K562 (cell line): ENCODE measurements around the gene GAS2L2. TPM values are rescaled to one million over a fixed set of nuclear protein-coding genes. Genes with fewer than 3 reads are reported as not detected.

Experiments
- MAFK ChIP-seq: IDR thresholded peaks from 2 replicates; pipeline ENCODE4 v1.6.1; 2011; ENCODE audit warnings: low read length, improper control_type of control experiment
- POLR2B ChIP-seq: fragments of 450-650 bp; IDR thresholded peaks from 2 replicates; pipeline ENCODE4 v1.6.1; 2018; ENCODE audit warnings: low read depth; ENCODE audit not compliant: partially characterized antibody
- RBM39 ChIP-seq: fragments of 200-400 bp; formaldehyde crosslinking; optimal IDR thresholded peaks from 2 replicates; pipeline ENCODE3; 2018; ENCODE audit warnings: low read depth, low read length
- ZNF12 ChIP-seq: sonication (generic); formaldehyde crosslinking; IDR thresholded peaks from 2 replicates; pipeline ENCODE4 v1.4.0; 2020; ENCODE audit warnings: mild to moderate bottlenecking, missing genetic modification reagents
- polyA plus RNA-seq, 8 experiments: library from polyadenylated mRNA; depleted of rRNA in 4 of 8; stranded (reverse) in 5 of 8; unstranded in 3 of 8; fragments of >200 nt; fragmentation: Nextera tagmentation in 2 of 8; fragmentation: Illumina TruSeq in 1 of 8; extraction: Ambion mirVana in 2 of 8; extraction: Trizol in 1 of 8; gene quantifications; 2 replicates each; pipeline versions ENCODE4 v1.2.1 to v1.2.3, GENCODE V29; 2011 to 2014; ENCODE audit warnings: inconsistent platforms in 1 of 8, missing spikeins in 1 of 8
- total RNA-seq, 7 experiments: library from RNA; depleted of rRNA in 6 of 7; stranded (reverse); fragments of >200 nt in 6 of 7; fragmentation: Illumina TruSeq in 2 of 7; extraction: Trizol in 2 of 7; gene quantifications; 2 replicates each; pipeline versions ENCODE4 v1.2.1 to v1.2.3, GENCODE V29; 2011 to 2021; ENCODE audit warnings: low replicate concordance in 1 of 7
- TF ChIP-seq, protein P1 (sequence below): sonication (generic); formaldehyde crosslinking; IDR thresholded peaks from 2 replicates; pipeline ENCODE4 v1.8.0; 2022; ENCODE audit warnings: mild to moderate bottlenecking, missing genetic modification reagents
- TF ChIP-seq, protein P2 (sequence below): fragments of 450-650 bp; formaldehyde crosslinking; conservative IDR thresholded peaks from 2 replicates; pipeline ENCODE4 v1.4.0; 2022; ENCODE audit warnings: mild to moderate bottlenecking, missing genetic modification characterization
- TF ChIP-seq, protein P3 (sequence below): IDR thresholded peaks from 2 replicates; pipeline ENCODE4 v1.6.1; 2012; ENCODE audit warnings: low read depth, low read length, improper control_type of control experiment, borderline replicate concordance
- TF ChIP-seq, protein P4 (sequence below), 2 experiments: fragments of 450-650 bp; conservative IDR thresholded peaks; 2 replicates each; pipeline ENCODE4 v1.6.1; 2017; ENCODE audit warnings: mild to moderate bottlenecking in 2 of 2, moderate library complexity in 2 of 2
- TF ChIP-seq, protein P5 (sequence below), 2 experiments: fragments of 450-650 bp; formaldehyde crosslinking in 1 of 2; IDR thresholded peaks; 2 replicates each; pipeline versions ENCODE4 v1.4.0 to v1.6.1; 2014 to 2020; ENCODE audit warnings: mild to moderate bottlenecking in 2 of 2, borderline replicate concordance in 1 of 2, low read depth in 1 of 2
- TF ChIP-seq, protein P6 (sequence below): sonication (generic); formaldehyde crosslinking; IDR thresholded peaks from 2 replicates; pipeline ENCODE4 v1.9.0; 2022; ENCODE audit warnings: mild to moderate bottlenecking, missing genetic modification reagents

Gene GAS2L2
- total and polyA plus RNA-seq, 9 of the 15 experiments (the other 6 are each of a cell fraction or from before 2014, with no cell fraction given), result not detected

DNA sequence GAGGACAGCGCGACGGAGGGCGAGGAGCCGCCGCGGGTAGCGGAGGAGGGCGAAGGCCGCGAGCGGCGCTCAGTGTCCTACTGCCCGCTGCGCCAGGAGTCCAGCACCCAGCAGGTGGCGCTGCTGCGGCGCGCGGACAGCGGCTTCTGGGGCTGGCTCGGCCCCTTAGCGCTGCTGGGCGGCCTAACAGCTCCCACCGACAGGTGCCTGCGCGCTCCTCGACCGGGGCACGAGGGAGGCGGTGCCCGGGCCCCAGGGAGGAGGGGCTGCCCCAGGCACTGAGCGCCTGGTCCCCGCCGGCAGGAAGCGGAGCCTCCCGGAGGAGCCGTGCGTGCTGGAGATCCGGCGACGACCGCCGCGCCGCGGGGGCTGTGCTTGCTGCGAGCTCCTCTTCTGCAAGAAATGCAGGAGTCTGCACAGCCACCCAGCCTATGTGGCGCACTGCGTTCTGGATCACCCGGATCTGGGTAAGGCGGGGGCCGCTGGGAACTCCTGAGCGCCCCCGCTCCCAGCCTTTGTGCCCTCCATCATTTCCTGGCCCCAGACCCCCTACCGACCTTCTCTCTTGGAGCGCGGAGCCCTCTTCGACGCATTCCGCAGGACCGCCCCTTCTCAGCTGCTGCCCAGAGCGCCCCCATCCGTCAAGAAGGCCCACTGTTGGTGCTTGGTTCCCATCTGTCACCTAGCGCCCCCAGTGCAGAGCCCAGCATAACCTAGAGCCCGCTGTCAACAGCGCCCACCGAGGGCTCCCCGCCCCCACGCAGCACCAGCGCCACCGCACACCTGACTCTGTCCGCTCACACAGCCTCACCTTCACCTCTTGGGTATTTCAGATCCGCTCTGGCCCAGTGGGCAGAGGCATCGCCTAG lies 11.3 kb upstream of the GAS2L2 start (continued):
- TF ChIP-seq, protein P1, sequence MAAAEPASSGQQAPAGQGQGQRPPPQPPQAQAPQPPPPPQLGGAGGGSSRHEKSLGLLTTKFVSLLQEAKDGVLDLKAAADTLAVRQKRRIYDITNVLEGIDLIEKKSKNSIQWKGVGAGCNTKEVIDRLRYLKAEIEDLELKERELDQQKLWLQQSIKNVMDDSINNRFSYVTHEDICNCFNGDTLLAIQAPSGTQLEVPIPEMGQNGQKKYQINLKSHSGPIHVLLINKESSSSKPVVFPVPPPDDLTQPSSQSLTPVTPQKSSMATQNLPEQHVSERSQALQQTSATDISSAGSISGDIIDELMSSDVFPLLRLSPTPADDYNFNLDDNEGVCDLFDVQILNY, result no peak
- TF ChIP-seq, protein P2, sequence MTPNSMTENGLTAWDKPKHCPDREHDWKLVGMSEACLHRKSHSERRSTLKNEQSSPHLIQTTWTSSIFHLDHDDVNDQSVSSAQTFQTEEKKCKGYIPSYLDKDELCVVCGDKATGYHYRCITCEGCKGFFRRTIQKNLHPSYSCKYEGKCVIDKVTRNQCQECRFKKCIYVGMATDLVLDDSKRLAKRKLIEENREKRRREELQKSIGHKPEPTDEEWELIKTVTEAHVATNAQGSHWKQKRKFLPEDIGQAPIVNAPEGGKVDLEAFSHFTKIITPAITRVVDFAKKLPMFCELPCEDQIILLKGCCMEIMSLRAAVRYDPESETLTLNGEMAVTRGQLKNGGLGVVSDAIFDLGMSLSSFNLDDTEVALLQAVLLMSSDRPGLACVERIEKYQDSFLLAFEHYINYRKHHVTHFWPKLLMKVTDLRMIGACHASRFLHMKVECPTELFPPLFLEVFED (CRISPR knock-in tag), result no peak
- TF ChIP-seq MAFK (no peak), ZNF12 (CRISPR knock-in tag) (no peak), POLR2B (no peak), RBM39 (no peak)
- TF ChIP-seq, protein P3, sequence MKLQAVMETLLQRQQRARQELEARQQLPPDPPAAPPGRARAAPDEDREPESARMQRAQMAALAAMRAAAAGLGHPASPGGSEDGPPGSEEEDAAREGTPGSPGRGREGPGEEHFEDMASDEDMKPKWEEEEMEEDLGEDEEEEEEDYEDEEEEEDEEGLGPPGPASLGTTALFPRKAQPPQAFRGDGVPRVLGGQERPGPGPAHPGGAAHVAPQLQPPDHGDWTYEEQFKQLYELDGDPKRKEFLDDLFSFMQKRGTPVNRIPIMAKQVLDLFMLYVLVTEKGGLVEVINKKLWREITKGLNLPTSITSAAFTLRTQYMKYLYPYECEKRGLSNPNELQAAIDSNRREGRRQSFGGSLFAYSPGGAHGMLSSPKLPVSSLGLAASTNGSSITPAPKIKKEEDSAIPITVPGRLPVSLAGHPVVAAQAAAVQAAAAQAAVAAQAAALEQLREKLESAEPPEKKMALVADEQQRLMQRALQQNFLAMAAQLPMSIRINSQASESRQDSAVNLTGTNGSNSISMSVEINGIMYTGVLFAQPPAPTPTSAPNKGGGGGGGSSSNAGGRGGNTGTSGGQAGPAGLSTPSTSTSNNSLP, result no peak
- TF ChIP-seq, protein P4, sequence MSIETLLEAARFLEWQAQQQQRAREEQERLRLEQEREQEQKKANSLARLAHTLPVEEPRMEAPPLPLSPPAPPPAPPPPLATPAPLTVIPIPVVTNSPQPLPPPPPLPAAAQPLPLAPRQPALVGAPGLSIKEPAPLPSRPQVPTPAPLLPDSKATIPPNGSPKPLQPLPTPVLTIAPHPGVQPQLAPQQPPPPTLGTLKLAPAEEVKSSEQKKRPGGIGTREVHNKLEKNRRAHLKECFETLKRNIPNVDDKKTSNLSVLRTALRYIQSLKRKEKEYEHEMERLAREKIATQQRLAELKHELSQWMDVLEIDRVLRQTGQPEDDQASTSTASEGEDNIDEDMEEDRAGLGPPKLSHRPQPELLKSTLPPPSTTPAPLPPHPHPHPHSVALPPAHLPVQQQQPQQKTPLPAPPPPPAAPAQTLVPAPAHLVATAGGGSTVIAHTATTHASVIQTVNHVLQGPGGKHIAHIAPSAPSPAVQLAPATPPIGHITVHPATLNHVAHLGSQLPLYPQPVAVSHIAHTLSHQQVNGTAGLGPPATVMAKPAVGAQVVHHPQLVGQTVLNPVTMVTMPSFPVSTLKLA (conservative IDR thresholded peaks at IDR 0.05), result peak in 1 of 2 experiments; percentile 56; a peak in 2 of 4 replicates
- TF ChIP-seq, protein P5, sequence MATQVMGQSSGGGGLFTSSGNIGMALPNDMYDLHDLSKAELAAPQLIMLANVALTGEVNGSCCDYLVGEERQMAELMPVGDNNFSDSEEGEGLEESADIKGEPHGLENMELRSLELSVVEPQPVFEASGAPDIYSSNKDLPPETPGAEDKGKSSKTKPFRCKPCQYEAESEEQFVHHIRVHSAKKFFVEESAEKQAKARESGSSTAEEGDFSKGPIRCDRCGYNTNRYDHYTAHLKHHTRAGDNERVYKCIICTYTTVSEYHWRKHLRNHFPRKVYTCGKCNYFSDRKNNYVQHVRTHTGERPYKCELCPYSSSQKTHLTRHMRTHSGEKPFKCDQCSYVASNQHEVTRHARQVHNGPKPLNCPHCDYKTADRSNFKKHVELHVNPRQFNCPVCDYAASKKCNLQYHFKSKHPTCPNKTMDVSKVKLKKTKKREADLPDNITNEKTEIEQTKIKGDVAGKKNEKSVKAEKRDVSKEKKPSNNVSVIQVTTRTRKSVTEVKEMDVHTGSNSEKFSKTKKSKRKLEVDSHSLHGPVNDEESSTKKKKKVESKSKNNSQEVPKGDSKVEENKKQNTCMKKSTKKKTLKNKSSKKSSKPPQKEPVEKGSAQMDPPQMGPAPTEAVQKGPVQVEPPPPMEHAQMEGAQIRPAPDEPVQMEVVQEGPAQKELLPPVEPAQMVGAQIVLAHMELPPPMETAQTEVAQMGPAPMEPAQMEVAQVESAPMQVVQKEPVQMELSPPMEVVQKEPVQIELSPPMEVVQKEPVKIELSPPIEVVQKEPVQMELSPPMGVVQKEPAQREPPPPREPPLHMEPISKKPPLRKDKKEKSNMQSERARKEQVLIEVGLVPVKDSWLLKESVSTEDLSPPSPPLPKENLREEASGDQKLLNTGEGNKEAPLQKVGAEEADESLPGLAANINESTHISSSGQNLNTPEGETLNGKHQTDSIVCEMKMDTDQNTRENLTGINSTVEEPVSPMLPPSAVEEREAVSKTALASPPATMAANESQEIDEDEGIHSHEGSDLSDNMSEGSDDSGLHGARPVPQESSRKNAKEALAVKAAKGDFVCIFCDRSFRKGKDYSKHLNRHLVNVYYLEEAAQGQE (IDR thresholded peaks at IDR 0.05; ENCODE audit: borderline replicate concordance), result peak; percentile 90
- TF ChIP-seq, protein P5 (CRISPR knock-in tag; IDR thresholded peaks at IDR 0.05; ENCODE audit: low read depth), result no peak; the same call in 1 of the 2 replicates
- TF ChIP-seq, protein P6, sequence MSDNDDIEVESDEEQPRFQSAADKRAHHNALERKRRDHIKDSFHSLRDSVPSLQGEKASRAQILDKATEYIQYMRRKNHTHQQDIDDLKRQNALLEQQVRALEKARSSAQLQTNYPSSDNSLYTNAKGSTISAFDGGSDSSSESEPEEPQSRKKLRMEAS (CRISPR knock-in tag), result peak; percentile 74; the same call in 1 of the 2 replicates
